Fibroblast of skin of right quadriceps (primary cell): ENCODE data around the gene VAV2.

ENCODE experiments used
- DNase-seq: peaks from one replicate; pipeline ENCODE4 v3.0.0-alpha.2; 2013

The VAV2 gene

DNA sequence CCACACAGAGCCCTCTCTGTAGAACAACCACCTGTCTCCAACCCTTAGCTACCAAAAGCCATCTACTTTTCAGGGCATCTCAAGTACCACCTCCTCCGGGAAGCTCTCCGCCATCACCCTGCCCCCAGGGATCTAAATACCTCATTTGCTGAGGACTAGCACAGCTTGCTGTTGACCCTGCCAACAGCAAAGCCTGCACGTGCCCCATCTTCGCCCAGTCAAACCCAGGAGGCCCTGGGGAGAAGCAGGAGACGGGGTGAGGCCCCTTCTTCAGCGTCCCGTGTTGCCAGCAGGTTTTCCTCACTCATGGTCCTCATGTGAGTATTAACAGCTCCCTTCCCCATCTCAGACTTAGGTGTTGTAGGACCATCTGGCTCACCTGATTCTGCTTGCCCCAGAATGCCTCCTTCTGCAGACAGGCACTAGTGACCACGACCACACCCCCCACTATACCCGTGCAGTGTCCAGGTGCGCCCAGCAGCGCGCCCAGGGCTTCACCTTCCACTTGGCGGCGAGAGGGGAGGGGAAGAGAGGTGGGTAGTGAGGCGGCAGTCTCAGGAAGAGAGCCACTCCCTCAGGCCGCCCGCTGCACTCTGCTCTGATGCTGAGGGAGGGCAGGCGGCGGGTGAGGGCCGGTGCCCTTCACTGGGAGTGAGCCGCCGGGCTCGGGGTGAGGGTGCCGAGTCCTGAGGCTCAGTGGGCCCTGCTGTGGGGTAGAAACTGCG lies 11.1 kb downstream of the VAV2 start:
- DNase-seq: no peak

DNA sequence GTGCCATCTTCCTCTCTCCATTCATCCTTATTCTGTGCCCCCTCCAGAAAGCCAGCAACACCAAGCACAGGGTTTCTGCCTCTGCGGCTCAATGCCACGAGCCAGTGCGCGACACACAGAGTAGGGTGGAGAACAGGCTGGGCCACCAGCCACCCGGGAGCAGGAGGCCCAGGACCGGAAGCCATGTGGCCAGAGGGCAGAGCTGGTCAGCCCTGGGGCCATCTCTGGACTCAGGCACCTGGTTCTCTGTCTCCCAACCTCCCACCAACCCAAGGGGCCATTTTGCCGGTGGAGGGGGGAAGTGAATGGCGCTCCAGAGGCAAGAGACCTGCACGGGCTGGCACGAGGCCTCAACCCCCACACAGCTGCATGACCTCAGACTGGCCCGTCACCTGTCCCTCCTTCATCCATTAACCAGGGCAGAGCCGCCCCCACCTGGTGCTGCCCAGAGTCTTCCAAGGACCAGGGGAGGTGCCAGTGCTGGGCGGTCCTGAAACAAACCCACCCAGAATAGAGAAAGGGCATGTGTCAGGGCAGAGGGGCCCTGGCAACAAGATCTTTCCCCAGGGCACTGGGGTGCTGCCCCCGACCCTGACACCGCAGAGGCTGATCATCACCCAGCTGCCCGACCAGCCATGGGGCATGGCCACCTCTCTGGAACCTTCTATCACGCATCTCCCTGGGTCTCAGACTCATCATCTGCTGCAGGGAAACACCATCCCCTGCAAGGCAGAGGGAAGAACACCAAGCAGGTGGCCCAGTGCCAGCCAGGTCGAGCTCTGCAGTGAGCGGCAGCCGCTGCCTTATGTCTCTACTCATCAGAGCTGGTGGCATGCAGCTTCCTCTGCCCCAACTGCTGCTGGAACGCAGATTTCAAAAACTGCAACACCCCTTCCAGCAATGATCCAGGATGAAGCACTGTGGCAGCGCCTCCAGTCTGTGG lies 11.9 kb downstream of the VAV2 start:
- DNase-seq: no peak

- DNase-seq: no peak
Measured at GRCh38 chr9:133979273-133979920, 12.7 kb downstream of the VAV2 start.

GRCh38 chr9:133978899-133979272 lies 13.2 kb downstream of the VAV2 start:
- DNase-seq: no peak

- no peak for DNase-seq
Measured at GRCh38 chr9:133978226-133978898, 13.8 kb downstream of the VAV2 start.

- DNase-seq: no peak
Measured at GRCh38 chr9:133977421-133978201, 14.5 kb downstream of the VAV2 start.

DNA sequence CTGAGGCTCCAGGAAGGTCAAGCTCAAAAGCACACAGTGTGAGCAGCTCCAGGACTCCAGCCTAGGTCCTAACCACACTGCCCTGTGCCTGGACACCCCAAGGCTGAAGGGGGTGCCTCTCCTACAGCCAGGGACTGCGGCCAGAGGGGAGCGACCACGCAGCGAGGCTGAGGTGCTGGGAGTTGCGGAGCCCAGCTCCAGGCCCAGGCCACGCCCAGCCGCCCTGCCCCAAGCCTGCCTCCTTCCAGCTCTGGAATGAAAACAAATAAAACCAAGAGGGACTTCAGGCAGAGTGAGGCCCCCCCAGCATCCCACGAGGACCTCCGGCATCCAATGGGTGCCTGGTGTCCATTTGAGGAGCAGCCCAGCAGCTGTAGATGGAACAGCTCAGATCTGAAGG lies 15.2 kb downstream of the VAV2 start:
- no peak for DNase-seq

DNA sequence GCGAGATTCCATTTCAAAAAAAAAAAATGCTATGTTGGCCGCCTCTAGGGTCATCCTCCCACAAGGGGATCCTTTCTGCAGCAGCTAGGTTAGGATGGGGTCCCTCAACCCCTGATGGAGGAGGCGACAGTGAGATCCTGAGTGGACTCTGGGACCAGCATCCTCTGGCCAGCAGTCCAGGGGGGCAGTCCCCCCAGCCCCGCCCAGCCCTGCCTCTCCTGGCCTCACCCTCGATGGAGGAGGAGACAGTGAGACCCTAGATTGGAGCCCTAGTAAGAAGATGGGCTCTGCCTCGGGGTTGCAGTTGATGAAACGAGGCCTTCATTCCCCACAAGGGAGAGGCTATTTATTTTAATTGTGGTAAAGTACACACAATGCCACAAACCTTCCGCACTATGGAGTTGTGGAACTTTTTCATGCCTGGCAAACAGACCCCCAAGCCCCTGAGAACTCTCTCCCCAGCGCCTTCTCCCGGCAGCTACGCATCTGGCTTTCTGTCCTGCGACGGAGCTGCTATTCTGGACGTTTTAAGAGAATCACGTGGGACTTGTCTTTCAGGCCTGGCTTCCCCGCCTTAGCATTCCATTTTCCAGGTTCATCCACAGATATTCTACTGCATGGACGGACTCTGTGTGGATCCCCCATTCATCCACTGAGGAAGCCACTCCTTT lies 15.8 kb downstream of the VAV2 start:
- no peak for DNase-seq

DNA sequence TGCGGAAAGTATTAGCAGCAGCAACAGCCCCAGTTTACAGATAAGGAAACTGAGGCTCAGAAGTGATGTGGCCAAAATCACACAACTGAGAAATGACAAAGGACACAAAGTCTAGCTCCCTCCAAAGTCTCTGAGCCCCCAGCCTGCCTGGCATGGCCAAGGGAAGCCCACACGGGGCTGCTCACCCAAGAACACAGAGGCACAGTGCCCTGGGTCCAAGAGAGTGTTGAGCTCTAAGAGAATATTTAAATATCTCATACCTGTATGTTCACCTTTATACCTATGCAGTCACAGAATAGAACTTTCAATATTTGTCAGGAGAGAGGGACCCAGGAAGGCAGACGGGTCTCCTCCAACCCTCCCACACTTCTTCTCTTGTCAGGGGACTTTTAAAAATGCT lies 16.6 kb downstream of the VAV2 start:
- DNase-seq: no peak

DNA sequence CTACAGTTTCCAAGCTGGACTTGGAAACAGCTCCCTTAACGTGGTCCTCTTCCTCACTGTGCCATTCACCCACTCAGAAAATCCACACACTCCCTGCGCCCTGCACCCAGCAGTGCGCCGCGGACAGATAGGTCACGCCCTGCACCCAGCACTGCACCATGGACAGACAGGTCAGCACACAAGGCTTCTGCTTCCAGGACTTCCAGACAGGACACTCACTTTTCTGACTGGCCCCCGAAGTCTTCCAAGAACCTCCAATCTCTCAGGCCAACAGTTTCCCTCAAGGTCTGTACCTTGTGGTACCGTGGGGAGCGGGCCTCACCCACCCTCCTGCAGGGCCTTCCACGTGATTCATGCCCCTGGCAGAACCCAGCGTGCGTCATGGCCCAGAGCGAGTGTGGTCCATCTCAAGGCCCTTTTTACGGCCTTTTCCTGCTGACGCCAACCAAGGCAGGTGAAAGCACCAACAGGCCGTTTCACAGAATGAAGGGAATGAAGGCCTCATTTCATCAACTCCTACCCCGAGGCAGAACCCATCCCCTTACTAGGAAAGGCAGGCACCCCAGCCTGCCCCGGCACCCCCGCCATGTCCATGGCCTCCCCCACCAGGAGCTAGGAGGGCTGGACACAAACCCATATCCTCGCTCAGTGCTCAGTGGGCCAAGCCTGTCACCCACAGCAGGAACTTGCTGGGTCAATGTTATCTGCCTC lies 17.3 kb downstream of the VAV2 start:
- DNase-seq: no peak

DNA sequence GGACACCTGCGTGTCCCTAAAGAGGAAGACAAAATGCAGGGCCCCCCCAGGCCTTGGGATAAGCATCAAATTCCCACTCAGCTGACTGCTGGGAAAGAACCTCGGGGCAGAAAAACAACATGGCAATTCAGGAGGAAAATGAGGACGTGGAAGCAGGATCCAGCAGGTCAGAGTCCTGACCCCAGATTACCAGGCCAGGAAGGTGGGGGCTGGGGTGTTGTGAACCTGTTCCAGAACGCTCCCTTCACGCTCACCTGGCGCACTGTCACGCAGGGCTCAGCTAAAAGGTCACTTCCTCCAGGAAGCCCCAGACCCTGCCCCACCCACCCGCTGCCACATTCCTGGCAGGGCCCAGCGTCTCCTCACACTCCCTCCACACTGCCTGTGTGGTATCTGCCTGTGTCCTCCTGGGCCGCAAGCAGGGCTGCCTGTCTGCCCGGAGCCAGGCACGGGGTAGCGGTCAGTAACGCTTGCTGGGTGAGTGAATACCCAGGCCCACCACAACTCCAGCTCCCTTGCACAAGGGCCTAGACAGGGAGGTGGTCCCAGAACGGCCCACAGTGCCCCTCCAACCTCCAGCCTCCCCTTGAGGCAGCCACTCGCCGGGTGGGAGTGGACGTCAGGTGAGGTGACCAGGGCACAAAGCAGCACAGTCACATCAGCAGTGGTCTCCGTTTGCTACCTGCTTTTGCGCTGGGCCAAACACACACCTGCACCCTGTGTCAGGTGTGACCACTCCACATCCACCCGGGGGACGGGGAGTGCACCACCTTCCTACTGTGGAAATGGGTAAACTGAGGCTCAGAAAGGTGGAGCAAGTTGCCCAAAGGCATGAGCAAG lies 18.1 kb downstream of the VAV2 start:
- no peak for DNase-seq

GRCh38 chr9:133973111-133973790 lies 18.9 kb downstream of the VAV2 start:
- no peak for DNase-seq

DNA sequence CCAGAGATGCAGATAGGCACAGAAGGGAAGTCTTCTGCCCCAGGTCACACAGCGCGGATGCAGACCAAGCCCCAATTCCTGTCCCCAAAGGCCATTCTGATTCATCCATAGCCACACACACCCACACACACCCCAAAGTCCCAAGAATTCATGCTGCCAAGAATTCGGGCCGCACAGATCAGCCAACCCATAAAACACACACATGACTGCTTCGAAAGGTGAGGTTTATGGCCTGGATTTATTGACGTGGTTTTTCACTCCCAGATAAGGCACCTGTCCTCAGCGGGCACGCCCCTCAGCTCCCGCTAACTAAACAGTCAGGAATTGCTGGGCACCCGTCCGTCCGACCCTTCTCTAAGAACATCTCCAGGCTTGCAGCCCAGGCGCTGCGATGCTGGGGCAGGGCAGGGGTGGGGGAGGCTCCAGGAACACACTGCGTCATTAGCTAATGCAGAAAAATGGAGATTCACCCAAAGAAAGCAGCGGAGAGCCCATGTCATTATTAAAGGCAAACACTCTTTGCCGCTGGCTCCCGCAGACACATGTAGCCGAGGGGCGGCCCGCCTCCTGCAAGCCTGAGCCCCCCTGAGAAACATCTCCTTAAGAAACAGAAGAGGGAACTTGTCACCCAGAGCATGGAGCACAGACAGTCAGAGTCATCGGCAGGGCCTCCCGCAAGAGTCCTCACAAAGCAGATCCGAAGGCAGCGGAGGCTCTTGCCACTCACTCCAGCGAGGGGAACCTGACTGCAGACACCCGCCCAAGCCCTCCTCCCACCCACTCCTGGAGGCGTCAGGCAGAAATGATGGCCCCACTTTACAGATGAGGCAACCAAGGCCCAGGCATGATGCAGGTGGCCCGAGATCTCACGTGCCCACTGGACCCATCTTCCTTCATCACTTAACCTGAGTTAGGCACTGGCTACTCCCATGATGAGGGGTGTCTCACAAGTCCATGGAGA lies 19.9 kb downstream of the VAV2 start:
- no peak for DNase-seq

DNA sequence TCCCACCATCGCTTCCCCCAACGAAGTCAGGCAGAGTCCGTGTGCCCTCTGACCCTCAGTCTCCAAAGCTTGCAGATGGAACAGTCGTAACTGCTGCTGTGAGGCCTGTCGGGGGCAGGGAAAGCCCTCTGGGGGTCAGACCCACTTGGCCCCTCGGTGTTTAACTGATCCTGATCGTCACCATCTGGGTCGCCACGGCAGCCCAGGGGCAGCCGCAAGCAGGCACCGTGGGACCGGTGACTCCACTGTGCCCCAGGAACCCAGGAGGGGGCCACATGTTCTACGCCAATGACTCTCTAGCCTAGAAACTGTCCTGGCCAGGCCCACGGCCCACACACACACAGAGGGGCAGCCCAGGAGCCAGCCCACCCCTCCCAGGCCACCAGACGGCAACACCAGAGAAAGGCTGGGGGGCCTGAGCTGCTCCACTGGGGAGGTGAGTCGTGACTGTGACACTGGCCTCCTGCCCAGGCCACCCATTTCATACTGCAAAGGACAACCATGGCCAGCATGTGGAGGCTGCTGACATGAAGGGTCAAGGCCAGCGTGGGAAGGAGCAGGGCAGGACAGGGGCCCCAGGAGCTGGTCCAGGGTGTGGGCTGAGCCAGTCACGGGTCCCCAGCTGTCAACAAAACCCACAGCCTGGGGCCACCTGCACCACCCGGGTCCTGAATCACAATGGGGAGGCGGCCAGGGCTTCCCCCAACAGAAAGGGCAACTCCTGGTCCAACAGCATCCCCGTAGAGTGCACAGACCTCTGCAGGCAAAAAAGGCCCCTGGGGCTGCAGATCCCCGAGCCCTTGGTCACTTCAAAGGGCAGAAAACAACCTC lies 20.8 kb downstream of the VAV2 start:
- no peak for DNase-seq

GRCh38 chr9:133970581-133971058 lies 21.5 kb downstream of the VAV2 start:
- no peak for DNase-seq

GRCh38 chr9:133969681-133970580 lies 22.2 kb downstream of the VAV2 start:
- DNase-seq: no peak
